Fibroblast of lung (primary cell): ENCODE data around the gene NUBP1.

Experiments
- EZH2 ChIP-seq: IDR thresholded peaks from 2 replicates; pipeline ENCODE4 v1.5.1; 2012; ENCODE audit warnings: low read length, control low read depth, mild to moderate bottlenecking; ENCODE audit errors: missing control alignments
- TF ChIP-seq, protein P1 (sequence below), 2 donors: IDR thresholded peaks in 1 of 2; conservative IDR thresholded peaks in 1 of 2; 1 replicate in 1 of 2; 2 replicates in 1 of 2; pipeline ENCODE4 v1.5.1; 2011 to 2012; ENCODE audit warnings: low read length in 2 of 2, control low read depth in 1 of 2, inconsistent platforms in 1 of 2, low read depth in 1 of 2, mild to moderate bottlenecking in 1 of 2

DNA sequence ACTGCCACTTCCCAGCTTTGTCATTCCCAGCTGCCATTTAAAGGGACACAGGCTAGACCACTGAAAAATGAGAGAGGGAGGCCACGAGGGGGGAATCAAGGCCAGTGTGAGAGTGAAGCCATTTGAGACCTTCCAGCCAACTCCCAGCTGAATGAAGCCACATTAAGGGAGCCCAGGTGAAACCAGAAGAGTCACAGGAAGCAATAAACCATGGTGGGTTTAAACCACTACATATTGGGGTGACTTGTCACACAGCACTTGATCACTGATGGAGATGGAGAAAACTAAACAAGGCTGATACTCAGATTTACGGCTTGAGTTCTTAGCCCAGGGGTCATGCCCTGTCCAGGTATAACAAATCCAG, 2.8 kb upstream of the NUBP1 start:
- TF ChIP-seq, protein P1, sequence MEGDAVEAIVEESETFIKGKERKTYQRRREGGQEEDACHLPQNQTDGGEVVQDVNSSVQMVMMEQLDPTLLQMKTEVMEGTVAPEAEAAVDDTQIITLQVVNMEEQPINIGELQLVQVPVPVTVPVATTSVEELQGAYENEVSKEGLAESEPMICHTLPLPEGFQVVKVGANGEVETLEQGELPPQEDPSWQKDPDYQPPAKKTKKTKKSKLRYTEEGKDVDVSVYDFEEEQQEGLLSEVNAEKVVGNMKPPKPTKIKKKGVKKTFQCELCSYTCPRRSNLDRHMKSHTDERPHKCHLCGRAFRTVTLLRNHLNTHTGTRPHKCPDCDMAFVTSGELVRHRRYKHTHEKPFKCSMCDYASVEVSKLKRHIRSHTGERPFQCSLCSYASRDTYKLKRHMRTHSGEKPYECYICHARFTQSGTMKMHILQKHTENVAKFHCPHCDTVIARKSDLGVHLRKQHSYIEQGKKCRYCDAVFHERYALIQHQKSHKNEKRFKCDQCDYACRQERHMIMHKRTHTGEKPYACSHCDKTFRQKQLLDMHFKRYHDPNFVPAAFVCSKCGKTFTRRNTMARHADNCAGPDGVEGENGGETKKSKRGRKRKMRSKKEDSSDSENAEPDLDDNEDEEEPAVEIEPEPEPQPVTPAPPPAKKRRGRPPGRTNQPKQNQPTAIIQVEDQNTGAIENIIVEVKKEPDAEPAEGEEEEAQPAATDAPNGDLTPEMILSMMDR (conservative IDR thresholded peaks at IDR 0.05 in 1 of 2, IDR thresholded peaks at IDR 0.05 in 1 of 2; ENCODE audit: low read depth in 1 of 2, low read length in 2 of 2) = no peak
- no peak for TF ChIP-seq EZH2
